ENCODE measurements around the gene ABHD12.
"Not testable (repeated sequence)": the region's sequence is repeated elsewhere in the genome, so short reads cannot be mapped to it uniquely, and the experiment has no call there.

Gene ABHD12

DNA sequence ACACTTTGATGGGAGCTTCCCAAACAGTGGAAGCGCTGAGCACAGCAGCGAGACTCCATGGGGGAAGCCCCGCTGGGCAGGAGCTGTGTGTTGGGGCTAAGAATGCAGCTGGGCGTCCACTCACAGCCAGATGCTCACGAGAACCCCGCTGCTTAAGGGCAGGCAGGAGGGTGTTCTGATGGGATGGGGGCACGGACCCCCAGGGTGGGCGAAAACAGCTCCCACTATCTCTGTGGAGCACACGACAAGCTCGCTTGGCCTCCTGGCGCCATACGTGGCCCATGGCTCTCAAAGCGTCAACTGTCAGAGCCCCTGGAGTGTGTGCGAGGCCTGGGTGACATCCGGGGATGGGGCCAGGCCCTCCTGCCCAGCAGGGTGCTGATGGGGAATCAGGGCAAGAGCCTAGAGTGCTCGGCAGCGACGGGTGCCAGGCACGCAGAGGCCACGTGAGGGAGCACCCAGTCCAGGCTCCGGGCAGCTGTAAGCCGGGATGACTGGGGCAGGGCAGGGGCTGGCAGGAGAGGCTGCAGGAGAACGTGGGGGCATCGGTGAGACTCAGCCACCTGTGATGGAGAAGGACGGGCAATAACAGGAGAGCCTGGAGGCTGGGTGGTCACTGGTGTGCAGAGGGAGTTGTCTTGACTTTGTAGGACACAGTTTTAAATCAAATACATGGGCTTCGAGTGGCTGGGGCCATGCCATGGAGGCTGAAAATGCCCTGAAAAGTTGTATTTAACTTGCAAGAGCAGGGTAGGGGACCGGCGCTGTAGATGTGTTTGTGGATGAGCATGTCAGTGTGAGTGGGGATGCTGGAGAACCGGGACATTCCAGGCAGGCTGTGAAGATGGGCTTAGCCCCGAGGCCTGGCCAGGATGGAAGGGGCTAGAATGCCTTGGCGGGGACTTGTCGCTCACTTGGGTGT is 115.5 kb downstream of the ABHD12 start:
- no peak for DNase-seq

DNA sequence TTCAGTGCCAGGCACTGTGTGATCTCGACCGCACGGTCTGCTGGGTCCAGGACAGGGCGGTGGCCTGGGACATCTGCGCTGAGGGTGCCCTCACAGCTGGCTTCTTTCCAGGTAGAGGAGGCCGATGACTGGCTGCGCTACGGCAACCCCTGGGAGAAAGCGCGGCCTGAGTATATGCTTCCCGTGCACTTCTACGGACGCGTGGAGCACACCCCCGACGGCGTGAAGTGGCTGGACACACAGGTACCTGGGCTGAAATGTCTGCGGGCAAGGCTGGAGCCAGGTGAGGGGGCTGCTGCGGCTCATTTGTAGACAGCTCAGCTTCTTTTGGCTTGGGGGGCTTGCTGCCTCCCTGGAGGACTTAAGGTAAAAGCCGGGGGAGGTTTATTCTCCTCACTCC is 116.2 kb downstream of the ABHD12 start:
- no peak for DNase-seq

DNA sequence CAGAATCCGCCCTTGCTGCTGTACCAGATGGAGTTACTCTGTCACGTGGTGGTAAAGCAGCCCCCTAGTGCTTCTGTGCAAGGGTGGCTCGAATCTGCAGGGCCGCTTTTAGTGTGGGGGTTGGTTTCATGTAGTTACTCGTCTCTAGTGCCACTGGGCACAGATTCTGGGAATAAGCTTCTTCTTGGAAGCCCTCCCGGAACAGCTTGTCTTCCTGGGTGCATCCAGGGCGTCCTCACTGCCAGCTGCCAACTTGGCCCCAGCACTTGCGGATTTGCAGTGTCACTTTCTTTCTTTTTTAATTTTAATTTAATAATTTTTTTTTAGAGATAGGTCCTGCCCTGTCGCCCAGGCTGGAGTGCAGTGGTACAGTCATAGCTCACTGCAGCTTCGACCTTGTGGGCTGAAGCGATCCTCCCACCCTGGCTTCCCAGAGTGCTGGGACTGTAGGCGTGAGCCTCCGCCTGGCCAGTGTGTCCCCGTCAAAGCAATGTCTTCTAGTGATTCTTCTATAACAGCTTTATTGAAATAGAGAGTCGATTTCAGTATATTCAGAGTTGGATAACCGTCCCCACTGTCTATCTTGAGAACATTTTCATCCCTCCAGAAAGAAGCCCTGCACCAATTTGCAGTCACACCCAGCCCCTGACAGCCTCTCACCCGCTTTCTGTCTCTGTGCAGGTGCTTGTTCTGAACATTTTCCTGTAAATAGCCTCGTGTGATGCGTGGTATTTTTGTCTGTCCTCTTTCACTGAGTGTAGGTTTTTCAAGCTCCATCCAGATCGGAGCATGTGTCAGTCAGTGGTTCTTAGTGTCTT is 116.9 kb downstream of the ABHD12 start:
- no peak for DNase-seq

DNA sequence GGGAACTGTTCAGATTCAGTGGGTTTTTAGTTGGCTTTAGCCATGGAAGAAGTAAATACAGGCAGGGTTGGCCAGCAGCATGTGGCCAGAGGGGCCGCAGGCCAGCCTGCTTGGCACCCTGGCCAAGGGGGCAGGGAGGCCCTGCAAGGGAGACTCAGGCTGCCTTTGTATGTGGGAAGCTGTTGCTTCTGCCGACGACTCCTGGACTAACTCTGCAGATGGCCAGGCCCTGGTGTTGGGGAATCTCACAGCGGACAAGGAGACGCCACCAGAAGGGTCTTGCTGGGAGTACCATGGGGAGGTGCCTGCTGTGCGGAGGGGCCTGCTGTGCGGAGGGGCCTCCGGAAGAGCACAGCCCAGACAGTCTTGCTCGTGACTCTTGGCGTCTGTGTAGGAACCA is 117.6 kb downstream of the ABHD12 start:
- DNase-seq = no peak

DNA sequence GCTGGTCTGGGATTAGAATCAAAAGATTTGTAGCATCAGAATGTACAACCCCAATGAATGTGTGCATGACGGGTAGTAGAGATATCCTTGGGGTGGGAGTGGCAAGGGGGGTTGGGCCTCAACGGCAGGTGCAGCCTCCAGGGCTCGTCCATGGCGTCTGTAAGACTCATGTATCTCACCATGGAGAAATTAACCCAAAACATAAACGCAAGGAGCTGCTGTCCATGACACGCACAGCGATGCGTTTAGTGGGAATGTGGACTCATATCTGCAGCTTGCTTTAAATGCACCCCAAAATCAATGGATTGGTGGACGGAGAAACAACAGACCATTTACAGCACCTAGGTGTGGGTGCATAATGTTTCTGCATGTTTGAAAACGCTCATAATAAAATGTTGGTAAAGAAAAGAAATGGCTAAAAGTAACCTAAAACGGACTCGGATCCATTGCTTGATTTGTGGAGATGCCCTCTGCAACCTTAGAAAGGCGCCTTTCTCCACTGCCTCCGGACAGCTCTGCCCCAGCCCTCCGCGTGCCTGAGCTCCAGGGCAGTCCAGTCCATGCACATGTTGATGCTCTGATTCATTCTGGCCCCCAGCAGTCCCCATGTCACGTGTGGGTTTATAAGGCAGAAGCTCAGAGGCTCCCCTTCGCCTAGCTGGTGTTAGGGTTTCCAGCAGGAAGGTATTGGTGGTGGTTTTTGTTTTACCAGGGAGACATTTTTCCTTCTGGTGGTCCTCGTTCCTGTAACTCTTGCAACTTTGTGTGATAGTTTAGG is 118.2 kb downstream of the ABHD12 start:
- no peak for DNase-seq

- DNase-seq = no peak
Measured at GRCh38 chr20:25271486-25272222, 119.0 kb downstream of the ABHD12 start.

GRCh38 chr20:25270829-25271251 is 119.8 kb downstream of the ABHD12 start:
- DNase-seq = peak; percentile 57

- no peak for DNase-seq
Measured at GRCh38 chr20:25269833-25270170, 120.8 kb downstream of the ABHD12 start.

DNA sequence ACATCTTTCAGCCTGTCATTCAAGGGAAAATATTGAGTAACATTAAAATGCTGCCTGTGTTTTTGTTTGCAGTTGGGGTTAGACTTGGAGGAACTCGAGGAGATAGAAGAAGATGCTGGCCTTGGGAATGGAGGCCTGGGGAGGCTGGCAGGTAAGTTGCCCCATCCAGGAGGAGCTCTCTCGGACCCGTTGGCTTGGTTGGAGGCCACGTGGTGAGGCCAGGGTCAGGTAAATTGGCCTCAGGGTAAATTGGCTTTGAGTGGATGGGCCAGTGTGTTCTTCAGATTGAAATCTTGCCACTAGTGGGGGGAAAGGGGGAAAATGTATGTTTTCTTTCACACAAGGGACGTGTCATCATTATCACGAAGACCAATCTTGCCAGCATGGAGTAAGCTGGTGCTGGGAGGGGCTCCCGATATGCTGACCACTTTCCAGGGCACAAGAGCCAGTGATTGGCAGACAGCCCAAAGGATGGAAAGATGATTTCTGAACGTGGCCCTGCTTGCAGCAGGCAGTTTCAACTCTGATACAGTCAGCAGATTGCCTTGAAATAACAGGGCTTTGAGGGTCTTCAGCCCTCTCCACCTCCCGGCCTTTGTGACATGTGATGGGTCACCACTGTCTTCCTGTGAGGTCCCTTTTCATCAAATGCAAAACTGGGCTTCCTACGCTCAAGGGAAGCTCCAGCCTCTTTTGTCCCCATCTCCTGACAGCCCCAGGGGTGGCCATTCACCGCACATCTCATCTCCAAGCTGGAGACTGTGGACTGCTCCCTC is 121.4 kb downstream of the ABHD12 start:
- DNase-seq = peak; percentile 18

DNA sequence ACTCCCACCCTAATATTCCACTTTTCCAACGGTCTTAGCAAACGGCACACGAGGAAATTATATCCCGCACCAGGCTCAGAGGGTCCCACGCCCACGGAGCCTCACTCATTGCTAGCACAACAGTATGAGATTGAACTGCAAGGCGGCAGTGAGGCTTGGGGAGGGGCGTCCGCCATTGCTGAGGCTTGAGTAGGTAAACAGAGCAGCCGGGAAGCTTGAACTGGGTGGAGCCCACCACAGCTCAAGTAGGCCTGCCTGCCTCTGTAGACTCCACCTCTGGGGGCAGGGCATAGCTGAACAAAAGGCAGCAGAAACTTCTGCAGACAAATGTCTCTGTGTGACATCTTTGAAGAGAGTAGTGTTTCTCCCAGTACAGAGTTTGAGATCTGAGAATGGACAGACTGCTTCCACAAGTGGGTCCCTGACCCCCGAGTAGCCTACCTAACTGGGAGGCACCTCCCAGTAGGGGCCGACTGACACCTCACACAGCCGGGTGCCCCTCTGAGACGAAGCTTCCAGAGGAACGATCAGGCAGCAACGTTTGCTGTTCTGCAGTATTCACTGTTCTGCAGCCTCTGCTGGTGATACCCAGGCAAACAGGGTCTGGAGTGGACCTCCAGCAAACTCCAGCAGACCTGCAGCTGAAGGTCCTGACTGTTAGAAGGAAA is 129.7 kb downstream of the ABHD12 start:
- DNase-seq = not testable (repeated sequence)

DNA sequence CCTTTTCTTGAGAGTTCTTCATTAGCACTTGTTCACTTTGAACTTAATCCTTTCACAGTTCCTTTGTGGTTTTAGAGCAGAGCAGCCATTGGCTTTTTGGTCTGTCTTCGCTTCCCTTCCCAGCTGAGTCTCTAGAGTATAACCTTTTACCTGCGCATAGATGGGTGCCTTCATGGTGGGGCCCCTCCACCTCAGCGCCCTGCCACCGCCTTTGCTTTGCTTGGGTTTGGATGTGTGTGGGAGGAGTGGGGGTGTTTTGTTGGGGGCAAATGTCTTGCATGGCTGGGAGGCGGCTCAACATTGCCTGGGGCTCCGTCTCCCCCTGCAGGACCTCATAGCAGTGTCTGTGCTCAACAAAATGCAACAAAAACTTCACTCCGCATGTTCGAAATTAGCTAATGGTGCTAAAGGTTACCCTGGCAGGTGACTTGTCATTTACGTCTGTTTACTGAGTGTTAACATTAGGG is 130.8 kb downstream of the ABHD12 start:
- DNase-seq = no peak

DNA sequence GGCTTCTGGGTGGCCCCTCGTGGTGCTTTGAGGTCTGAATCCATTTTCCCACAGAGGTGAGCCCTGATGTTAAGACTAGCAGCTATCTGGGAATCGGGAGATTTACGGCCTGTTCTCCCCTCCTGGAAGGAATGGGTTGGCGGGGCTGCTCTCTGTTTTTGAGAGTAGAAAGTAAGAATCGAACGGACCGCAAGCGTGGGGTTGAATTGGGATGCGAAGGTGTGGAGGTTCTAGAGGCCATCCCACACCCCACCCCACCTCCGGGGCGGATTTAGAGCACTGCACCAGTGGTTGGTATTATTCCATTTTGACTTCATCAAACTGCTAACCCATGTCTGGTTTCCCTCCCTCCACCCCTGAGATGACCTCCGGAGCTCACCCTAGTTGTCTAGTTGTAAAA is 131.3 kb downstream of the ABHD12 start:
- DNase-seq = no peak

DNA sequence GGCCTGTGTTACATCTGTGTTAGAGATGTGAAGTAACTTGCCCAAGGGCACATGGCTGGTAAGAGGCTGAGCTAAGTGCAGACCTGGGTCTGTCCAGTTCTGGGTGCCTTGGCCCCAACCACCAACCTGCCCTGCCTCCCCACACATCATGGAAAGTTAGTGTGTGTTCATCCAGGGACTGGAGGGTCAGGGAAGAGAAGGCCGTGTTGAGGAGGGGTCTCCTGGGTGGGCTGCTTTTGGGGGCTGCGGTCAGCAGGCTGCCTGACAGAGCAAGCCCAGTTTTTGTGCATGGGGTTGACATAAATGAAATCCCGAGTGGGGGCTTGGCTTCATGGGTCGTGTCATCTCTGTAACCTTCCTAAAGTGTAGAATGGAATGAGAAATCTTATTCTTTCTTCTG is 131.8 kb downstream of the ABHD12 start:
- no peak for DNase-seq

DNA sequence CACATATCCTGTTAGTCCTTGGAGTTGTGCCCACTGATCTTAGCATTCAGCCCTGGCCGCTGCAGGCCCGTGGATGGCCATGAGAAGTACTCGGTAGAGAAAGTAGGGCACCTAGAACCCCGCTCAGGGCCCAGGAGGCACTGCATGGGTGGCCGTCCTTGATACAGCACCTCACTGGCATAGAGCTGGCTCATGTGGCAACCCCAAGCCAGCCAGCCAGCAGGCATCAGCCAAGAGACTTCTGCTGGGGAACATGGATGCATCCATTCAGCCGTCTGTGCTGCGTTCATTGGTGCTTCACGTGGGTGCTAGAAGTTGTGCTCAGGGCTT is 132.2 kb downstream of the ABHD12 start:
- no peak for DNase-seq

DNA sequence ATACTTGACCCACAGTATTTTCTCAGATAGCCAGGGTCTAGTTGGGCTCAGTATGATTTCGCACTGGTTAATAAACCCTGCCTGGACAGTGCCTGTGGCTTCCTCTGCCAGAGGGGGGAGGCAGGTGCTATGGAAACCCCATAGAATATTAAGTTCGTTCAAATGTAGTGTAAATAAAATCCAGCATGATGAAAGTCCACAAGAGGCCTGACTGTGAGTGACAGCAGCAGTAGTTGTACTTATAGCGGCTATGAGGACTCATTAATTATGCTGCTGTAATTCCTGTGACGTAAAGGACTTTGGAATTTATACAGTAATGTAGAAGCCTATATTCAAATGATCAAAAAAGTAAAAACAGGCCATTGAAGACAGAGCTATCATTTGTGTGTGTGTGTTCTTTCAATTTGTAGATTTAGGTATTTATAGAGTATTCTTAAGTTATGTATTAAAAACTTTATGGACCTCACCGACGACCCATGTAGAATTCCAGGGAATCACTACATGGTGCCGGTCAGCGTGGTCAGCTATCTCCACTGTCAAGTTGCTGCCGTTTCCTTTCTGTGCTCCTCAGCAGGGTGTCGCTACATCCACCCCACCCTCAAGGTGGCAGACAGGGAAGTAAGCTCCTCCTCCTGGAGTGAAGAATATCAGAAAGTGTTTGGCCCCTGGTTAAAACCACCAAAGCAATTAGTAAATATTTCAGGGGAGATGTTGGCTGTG is 132.7 kb downstream of the ABHD12 start:
- DNase-seq = no peak

DNA sequence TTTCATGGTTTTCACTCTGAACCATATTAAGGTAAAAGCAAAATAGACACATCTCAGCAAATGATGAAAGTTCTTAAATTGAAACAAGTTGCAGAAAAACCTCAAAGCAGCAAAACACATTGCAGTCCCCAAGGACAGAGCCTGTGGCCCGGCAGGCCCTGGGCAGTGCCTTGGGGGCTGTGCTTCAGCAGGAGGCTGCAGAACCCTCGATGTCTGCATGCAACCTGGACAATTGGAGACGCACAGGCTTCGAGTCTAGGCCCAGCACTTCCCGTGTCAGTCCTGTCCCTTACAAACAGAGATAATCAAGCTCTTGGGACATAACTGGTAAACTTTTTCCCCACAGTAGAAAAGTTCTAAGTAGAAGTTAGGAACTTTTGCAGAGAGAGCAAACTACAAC is 133.5 kb downstream of the ABHD12 start:
- DNase-seq = no peak

- no peak for DNase-seq
Measured at GRCh38 chr20:25256226-25256859, 134.3 kb downstream of the ABHD12 start.

DNA sequence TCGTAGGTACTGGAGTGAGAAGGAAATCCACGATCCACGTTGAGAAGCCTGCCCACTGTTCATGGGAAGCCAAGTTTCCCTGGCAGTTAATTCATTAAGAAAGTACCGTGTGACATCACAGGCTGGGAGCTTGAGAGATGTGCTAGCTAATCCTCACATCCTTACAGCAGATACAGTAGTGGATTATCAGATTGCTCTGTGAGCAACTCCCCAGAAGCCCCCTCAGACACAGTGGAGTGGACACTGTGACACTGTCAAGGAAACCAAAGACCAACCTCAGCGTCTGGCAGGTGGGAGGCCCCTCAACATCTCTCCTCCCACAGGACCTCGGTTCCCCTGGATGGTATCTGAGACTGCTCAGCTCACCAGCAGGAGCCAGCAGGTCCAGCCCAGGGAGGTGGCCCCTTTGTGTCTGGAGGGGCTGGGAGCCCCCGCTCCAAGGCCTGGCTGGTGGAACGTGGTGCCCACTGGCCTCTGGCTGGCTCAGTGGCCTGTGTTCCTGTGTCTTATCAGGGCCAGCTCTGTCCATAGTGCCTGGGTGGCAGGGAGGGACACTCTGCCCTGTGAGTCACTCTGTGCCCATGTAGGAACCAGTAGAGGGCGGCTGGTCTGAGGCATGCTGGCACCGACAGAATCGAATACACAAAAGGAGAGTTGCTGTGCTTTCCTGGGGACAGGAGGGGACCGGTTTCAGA is 135.5 kb downstream of the ABHD12 start:
- DNase-seq = no peak

DNA sequence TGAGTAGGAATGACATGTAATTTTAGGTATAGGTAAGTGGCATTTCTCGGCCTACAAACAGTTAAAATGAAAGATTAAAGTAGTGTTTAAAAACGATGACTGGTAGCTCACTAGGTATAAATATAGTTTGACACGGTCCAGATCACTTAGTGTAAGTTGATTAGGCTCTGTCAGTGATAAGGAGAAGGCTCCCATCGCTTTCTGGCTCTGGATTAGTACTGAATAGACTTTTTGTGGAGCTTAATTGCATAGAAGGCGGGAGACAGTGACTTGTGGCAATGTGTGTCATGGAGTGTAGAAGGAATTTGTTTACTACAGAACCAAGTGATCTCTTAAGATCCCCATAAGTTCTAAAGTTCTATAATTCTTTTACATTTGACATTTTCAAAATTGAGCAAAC is 136.1 kb downstream of the ABHD12 start:
- DNase-seq = no peak
